GM21786 (cell line): Measurements from ENCODE around the gene SMG9.
"Not testable (repeated sequence)": the region's sequence is repeated elsewhere in the genome, so short reads cannot be mapped to it uniquely, and the experiment has no call there.

Experiments used
- ATAC-seq: cut with Tn5 transposase; IDR thresholded peaks from one replicate; pipeline ENCODE4 v1.9.1; 2021; ENCODE audit not compliant: unreplicated experiment

The SMG9 gene

DNA sequence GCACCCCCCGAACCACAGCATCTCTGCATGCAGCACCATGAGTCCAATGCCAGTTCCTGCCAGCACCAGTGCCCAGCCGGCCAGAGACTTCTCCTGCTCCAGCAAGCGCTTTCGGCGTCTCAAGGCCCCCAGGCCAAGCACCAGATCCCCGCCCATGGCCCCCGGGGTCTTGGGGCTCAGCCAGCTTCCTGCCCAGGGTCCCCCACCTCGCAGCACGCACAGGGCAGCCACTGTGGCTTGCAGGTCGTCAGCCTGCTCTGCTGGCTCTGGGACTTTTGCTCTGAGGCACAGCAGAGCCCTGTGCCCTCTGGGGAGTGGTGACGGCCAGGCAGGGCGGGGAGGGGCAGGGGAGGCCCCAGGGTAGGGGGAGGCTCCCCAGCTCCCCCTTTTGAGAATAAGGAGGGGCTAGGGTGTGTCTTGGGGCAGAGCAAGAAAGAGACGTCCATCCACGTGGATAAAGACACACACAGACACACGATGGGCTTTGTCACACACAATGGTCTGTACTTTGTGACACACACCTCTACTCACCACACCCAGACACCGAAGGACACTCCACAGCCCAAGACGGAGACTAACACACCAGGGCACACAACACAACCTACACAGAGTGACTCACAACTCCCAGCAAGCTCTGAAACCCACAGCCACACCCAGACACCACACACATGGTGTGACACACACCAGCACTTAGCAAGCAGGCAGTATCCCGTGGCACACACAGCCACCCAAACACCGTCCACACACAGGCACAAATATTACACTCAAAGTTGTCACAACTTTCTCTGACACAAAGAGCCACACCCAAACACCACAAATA lies 26.2 kb upstream of the SMG9 start, which contains the start of gene KCNN4:
Gene KCNN4 (minus strand): TSS at position 268 of the 820 bp plus-strand sequence. CDS start 112 bp downstream, at position 156.
- ATAC-seq: peak; percentile 40

DNA sequence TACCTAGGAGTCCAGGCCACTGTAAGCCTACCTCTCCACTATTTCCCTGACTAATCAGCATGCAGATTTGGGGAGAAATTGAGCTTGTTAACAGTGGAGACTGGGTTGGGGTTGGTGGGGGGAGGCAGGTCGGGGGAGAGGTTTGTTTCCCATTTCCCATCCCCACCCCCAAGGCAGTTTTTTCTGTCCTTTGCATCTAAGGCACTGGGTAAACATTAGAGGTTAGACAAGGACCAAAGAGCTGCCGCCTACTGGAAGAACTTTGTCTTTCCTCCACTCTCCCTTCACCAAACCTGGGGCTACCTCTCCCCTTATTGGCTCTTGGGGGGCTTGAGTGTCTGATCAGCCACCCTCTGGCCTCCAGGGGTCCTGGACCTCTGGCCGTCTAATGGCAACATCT lies 25.1 kb upstream of the SMG9 start:
- ATAC-seq: no peak

DNA sequence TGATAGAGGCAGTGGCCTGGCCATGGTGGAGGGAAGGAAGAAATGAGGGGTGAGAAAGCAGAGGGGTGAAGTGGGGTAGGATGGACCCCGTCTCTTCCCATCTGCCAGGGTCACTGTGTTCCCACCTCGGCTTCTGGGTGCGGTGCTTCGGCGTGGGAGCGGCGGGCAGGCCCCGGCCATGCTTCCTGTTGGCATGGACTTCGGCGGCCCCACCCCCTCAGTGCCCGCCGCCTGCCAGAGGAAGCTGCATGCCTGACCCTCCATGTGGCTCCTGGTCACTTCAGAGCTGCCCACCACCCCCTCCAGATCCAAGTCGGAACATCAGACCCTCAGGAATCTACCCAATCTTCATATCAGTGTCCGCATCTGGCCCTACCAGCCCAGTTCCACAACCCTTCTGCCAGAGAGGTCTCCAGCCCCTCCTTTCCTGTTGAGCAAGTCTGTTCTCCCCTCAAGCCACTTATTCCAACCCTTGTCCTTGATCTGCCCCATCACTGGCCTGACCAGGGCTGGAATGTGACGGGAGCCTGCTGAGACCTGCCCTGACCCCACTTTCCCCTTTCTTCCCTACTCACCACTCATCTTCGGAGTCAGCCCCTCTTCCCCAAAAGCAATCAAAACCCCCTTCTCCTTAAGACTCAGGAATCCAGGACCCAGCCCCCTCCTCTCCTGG lies 24.5 kb upstream of the SMG9 start:
- ATAC-seq: no peak

DNA sequence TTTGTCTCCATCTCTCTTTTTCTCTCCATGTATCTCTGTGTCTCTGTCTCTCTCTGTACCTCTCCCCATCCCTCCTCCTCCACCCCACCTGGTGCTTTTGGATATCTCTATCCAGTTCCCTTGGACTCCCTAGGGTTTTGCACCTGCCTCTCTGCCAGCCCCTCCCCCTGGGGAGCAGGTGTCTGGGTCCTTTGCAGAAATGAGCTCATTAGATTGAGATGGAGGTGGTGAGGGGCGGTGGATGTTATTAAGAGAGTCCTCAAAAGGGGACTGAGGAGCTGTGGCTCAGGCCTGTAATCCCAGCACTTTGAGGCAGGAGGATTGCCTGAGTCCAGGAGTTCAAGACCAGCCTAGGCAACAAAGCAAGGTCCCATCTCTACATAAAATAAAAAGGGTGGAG lies 23.9 kb upstream of the SMG9 start:
- no peak for ATAC-seq

DNA sequence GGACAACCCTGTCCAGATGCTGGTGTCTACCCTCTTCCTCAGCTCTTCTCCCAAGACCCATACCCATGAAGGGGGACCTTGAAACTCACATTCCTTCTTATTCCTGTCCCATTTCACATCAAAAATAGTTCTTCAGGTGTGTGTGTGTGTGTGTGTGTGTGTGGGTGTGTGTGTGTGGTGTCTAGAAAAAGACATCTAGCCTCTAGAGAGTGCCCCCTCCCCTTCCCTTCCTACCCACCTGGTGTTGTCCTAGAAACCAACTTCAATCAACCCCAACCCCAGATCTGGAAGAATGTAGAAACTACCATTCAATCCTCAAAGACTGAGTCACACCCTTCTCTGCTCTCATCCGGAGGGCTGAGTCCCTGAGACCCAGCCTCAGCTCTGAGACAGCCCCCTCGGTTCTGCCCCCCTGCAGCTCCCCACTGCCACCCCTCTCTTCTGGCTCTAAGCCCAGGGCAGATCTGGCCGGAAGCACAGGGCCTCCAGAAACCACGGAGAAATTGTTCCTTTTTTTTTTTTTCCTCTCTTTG lies 22.5 kb upstream of the SMG9 start:
- ATAC-seq: no peak

DNA sequence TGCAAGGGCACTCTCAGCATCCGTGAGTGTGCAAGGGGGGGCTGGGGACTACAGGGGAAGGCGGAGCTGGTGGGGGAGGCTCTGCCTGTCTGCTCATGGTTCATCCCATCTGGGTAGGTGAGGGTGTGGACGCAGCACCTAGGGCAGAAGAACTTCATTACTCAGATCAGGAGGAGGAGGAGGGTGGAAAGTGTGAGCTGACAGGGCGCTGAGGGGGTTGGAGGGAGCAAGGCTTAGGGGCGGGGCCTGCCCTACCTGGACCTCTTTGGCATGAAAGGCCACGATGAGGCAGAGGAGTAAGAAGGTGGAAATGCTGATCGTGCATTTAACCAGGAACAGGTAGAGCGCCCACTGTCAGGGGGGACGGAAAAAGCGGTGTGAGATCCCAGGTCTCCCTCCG lies 21.5 kb upstream of the SMG9 start:
- no peak for ATAC-seq

DNA sequence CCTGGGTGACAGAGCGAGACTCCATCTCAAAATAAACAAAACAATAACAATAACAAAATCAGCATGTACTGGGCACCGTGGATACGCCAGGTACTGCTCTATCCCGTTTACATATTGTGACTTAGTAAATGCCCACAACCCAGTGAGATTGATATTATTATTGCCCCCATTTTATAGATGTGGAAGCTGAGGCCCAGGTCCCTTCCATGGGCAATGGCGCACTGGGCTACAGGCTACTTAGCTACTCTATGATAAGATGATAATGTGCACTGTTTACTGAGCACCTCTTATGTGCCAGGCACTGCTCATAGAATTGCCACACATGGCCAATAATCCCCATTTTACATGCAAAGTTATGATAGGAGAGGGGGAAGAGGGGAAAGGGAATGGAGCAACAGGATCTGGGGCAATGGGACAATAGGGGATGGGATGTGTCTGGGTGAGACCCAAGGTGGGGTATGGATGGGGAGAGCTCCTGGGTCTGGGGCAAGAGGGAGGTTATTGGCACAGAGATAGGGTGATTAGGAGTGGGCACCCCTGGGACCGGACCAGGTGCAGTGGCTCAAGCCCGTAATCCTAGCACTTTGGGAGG lies 20.6 kb upstream of the SMG9 start:
- ATAC-seq: no peak

DNA sequence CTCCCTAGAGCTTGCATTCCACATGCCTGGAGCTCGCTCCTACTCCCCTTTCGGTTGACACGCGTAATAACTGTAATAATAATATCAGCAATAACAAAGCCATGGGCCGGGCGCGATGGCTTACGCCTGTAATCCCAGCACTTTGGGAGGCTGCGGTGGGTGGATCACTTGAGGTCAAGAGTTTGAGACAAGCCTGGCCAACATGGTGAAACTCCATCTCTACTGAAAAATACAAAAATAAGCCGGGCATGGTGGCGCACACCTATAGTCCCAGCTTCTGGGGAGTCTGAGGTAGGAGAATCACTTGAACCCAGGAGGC lies 20.1 kb upstream of the SMG9 start:
- not testable (repeated sequence) for ATAC-seq

DNA sequence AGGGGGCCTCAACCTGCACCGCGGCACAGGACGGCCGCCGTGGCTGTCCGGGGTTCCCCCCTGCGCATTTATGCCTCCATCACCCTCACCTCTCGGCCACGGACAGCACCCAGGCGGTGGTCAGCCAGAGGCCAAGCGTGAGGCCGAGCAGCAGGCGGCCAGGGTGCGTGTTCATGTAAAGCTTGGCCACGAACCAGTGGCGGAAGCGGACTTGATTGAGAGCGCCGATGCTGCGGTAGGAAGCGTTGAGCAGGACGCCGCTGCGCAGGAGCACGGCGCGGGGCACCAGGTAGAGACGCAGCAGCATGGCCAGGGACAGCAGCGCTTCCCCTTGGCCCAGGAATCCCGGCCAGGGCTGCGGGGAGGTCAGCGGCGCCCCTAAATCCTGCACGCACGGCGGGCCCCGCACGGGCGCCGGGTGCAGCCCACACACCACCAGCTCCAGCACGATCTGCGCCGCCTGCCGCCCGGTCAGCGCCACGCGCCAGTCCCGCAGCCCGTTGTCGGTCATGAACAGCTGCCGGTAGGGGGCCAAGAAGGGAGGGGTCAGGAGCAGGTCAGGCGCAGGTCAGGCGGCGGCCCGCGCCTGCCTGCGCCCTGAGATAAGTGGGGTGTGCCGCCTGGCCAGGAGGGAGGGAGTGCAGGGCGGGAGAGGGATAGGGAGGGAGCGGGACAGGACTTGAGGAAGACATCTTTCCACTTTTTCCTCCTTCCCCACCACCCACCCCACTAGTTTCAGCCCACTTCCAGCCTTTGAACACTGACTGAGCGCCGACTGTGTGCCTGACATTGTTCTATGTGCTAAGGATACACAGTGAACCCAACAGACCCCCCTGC lies 19.6 kb upstream of the SMG9 start:
- no peak for ATAC-seq

DNA sequence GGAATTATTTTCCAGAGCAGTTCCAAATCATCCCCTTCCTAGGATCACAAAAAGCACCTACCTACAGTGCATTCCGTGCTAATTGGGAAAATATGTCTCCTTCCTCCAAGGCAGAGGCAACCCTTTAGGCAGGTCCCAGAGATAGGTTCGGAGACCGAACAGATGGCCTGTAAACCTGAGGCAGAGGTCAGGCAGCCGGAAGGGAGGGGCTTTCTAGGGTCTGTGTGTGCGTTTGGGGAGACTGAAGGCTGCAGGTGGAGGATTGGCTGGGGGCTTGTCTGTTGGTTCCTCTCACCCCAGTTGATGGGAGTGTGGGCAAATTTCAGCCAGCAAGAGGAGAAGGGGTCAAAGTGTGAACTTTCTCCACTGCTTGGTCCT lies 19.0 kb upstream of the SMG9 start:
- ATAC-seq: no peak

DNA sequence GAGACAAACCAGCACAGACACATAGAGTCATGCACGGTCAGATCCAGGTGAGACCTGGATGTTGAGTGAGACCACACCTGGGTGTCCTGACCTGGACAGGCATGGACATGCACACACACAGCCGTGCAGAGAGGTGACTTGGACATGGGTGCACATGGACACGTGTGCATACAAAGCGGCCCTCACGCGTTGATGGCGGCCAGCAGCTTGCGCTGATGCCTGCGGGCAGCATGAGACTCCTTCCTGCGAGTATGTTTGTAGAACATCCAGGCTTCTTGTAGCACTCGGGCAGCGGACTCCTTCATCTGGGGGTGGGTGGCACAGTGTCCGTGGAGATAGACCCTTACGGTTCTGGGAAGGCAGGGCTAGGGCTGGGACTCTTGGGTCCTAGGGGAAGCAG lies 14.5 kb upstream of the SMG9 start:
- no peak for ATAC-seq

DNA sequence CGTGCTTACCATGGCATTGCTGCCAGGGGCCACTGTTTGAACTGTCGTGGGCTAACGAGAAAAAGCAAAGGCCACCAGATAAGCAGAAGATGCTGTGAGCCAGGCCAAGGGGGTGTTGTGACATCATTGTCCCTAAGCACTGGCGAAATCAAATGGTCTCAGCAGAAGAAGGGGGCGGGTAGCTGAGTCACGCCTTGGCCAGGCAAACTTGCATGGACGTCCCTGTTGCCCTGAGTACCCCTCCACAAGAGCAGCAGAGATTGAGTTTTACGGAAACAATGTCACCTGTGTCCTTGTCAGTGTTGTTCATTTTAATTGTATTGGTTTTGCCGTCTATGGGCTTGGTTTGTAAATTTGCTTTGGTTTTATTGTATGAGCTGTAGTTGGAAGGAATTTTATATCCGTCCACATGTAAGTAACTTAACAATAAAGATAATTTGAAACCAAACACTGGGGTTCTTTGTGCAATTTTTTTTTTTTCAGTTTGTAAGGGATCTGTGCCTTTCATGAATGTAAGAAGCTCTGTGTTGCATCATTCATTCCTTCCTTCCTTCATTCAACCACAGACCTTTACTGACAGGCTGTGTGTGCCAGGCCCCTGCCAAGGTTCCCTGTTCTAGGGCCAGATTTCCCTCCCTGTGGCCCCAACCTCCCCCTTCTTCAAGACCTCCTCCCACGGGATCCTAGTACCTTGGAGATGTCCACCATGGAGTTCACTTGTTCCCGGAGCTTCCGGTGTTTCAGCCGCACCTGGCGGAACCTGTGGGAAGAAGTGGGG lies 13.7 kb upstream of the SMG9 start:
- ATAC-seq: no peak

DNA sequence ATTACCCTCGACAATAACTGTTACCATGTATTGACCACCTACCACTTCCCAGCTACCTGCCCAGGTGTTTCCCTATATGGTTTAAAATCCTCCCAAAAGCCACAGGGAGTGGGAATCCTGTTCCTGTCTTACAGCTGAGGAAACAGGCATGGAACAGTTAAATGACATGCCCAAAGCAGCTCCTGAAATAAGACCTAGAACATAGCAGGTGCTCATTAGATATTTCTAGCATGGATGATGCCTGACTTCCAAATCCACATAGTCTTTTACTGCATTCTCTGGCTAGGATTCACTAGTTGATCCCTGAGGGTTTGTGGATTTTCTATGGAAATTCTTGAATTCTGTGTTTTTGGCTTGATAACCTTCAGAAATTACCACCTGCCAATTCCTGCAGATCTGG lies 13.1 kb upstream of the SMG9 start:
- no peak for ATAC-seq

DNA sequence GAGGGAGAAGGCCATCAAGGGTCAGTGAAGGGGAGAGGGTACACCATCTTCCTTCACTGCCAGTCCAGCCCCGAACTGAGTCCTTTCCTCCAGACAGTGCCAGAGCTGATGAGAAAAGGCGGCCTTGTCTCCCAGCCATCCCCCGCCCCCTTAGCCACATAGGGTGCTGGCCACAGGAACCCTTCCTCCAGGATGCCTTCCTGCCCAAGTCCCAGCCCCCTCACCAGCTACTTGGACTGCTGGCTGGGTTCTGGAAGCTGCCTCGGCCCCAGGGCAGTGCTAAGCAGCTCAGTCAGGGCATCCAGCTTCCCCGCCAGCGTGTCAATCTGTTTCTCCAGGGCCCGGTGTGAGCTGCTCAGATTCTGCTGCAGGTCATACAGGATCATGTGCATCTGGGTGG lies 12.6 kb upstream of the SMG9 start:
- ATAC-seq: no peak

DNA sequence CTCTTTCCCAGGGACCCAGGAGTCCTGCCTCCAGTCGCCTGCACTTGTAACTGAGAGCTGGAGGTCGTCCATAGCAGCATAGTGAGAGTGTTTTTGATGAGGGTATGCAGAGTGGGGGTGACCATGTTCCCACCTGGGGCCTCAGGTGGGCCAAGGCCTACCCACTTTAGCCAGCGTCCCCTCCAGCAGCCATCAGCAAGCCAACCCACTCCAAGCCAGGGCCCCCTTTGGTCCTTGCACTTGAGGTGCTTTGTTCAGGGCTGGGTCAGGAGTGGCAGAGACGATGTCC lies 11.9 kb upstream of the SMG9 start:
- ATAC-seq: no peak

DNA sequence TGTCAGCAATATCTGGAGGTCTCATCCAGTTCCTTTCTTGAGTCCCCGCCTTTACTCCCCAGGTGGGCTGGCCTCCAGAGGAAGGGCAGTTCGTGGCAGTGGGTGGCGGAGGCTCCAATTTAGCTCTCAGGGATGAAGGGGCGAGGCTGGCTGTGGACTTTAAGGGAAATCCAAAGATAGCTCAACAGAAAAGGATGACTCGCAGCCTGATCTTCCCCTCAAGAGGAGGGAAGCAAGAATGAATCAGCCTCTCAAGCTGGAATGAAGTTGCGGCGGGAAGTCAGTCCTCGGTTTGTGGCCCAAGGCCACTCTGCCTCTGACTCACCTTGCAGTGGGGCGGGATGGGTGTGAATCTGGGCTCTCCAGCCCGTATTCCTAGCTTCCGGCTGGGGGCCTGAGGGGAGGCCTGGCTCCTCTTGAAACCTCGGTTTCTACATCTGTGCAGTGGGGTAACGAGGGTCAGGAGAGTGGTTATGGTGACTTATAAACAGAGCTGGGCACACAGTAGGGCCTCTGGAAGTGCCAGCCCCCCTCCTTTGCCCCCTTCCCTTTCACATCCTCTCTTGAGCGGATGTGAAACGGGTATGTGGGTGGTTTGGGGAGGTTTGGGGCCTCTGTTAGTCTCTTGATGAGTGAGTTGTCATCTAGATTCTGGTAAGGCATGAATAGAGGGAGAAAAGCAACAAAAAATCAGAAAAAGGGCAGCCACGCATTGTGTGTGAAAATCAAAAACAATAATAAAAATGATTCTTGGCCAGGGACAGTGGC lies 10.5 kb upstream of the SMG9 start:
- ATAC-seq: peak; percentile 64

DNA sequence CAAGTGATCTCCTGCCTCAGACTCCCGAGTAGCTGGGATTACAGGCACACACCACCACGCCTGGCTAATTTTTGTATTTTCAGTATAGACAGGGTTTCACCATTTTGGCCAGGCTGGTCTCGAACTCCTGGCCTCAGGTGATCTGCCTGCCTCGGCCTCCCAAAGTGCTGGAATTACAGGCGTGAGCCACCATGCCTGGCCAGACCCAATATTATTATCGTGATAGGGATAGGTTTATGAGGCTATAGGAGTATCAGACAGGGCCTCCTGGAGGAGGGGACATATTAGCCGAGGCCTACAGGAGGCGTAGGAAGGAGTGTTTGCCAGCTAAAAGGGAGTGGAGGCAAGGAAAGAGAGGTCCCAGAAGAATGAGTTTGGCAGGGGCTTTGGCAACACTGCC lies 9.9 kb upstream of the SMG9 start:
- ATAC-seq: not testable (repeated sequence)

DNA sequence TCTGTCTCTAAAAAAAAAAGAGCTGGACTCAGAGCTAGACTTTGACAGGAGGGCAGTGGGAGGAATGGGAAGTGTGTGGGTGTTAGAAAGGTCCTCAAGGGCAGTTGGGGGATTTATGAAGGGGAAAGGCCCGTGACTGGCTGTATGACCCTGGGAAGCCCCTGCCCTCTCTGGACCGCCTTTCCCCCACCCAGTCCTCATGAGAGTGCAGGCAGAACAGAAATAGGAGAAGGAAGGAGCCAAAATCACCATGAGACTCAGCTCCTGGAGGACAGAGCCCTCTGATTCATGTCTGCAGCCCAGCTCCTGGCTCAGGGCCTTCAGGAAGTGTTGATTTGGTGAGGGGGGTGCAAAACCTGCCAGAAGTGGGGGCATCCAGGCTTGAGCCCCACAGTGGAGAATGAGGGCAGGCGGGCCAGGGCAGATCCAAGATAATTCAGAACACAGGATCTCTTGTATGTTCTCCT lies 8.7 kb upstream of the SMG9 start:
- ATAC-seq: no peak

DNA sequence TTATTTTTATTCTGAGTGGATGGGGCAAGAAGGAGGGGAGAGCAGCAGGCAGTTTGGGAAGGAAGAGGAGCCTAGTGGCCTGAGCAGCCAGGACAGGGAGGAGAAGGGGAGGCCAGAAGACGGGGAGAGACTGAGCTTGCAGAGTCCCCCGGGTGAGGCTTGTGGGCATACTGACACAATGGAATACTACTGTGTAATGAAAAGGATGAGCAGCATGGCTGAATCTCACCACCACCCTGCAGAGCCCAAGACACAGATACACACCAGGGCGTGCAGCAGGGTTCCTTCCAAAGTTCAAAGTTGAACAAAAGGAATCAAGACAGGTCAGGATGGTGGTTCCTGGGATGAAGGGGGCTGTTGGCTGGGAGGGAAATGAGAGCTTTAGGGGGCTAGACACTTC lies 8.1 kb upstream of the SMG9 start:
- ATAC-seq: no peak

DNA sequence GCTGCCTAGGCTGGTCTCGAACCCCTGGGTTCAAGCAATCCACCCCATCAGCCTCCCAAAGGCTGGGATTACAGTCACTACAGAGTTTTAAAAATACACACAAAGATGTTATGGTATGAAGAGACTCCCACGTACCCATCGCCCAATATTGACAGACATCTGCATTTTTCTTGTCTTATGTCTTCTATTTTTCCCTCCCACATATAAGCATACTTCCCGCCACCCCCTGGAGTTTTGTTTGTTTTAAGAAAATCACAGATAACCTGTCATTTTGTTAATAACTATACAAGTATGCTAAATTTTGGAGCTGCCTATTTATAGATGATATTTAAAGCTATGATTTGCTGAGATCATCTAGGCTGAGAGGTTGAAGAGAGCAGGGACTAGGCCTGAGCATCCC lies 6.2 kb upstream of the SMG9 start:
- no peak for ATAC-seq
